ENCODE data around the gene ZNF507.

DNA sequence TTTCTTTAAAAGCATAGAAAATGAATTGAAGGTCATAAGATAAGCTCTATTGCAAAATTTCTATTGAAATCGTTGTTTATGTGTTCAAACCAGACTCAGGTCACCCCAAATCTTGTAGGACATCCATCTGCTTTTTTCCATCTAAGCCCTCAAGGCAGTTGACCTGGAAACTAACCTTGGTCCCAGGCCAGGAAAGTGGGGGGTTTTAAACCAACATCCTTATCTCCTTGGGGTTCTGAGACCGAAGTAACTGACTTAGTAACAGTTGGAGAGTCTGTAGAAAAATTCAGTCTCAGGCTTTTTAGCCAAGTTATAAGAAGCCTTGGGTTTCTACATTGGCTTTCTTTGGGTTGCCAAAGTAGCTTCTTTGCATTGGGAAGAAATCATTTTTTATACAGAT, 23.4 kb downstream of the ZNF507 start:
- TF ChIP-seq, protein P1, sequence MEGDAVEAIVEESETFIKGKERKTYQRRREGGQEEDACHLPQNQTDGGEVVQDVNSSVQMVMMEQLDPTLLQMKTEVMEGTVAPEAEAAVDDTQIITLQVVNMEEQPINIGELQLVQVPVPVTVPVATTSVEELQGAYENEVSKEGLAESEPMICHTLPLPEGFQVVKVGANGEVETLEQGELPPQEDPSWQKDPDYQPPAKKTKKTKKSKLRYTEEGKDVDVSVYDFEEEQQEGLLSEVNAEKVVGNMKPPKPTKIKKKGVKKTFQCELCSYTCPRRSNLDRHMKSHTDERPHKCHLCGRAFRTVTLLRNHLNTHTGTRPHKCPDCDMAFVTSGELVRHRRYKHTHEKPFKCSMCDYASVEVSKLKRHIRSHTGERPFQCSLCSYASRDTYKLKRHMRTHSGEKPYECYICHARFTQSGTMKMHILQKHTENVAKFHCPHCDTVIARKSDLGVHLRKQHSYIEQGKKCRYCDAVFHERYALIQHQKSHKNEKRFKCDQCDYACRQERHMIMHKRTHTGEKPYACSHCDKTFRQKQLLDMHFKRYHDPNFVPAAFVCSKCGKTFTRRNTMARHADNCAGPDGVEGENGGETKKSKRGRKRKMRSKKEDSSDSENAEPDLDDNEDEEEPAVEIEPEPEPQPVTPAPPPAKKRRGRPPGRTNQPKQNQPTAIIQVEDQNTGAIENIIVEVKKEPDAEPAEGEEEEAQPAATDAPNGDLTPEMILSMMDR (IDR thresholded peaks at IDR 0.05): no peak
- TF ChIP-seq POLR2A (IDR thresholded peaks at IDR 0.05): no peak

Measured in right lobe of liver (tissue), 4 donors.